DOHH2 (cell line): ENCODE data around the gene CYRIA.

ENCODE experiments used
- H3F3A ChIP-seq: fragments of 200-600 bp; sonication (generic), shearing (Covaris generic); 2 replicates; pipeline ENCODE4 v1.6.0; 2016; ENCODE audit warnings: antibody characterized with exemption, mild to moderate bottlenecking; ENCODE audit not compliant: control insufficient read depth, insufficient read depth
- H3K27ac ChIP-seq: fragments of 200-600 bp; sonication (generic); 2 replicates; pipeline ENCODE4 v1.5.1; 2014; ENCODE audit warnings: low read depth, mild to moderate bottlenecking, low read length, moderate library complexity
- H3K27me3 ChIP-seq: fragments of 200-600 bp; sonication (generic); 2 replicates; pipeline ENCODE4 v1.6.1; 2014; ENCODE audit warnings: mild to moderate bottlenecking, low read length, mixed read lengths; ENCODE audit not compliant: control insufficient read depth
- H3K36me3 ChIP-seq: fragments of 200-600 bp; sonication (generic); 2 replicates; pipeline ENCODE4 v1.6.1; 2014; ENCODE audit warnings: mild to moderate bottlenecking, low read length, moderate library complexity, mixed read lengths; ENCODE audit not compliant: control insufficient read depth
- H3K4me1 ChIP-seq: fragments of 200-600 bp; sonication (generic); 2 replicates; pipeline ENCODE4 v1.6.1; 2014; ENCODE audit warnings: mild to moderate bottlenecking, low read length, mixed read lengths; ENCODE audit not compliant: control insufficient read depth
- H3K4me2 ChIP-seq: fragments of 200-600 bp; sonication (generic); 2 replicates; pipeline ENCODE4 v1.6.0; 2014; ENCODE audit warnings: mild to moderate bottlenecking, low read length, moderate library complexity
- H3K4me3 ChIP-seq: fragments of 200-600 bp; sonication (generic); 2 replicates; pipeline ENCODE4 v1.5.1; 2014; ENCODE audit warnings: mild to moderate bottlenecking, low read length, mixed read lengths
- H3K79me2 ChIP-seq: fragments of 200-600 bp; sonication (generic); 2 replicates; pipeline ENCODE4 v1.6.1; 2014; ENCODE audit warnings: mild to moderate bottlenecking, low read length, mixed read lengths; ENCODE audit not compliant: control insufficient read depth
- H3K9me2 ChIP-seq: fragments of 200-600 bp; sonication (generic); replicated peaks from 2 replicates; pipeline ENCODE4 v1.6.1; 2014; ENCODE audit warnings: mild to moderate bottlenecking, low read length, mixed read lengths; ENCODE audit not compliant: control insufficient read depth
- H3K9me3 ChIP-seq: fragments of 200-600 bp; sonication (generic); 2 replicates; pipeline ENCODE4 v1.6.1; 2014; ENCODE audit warnings: antibody characterized with exemption, low read length, mixed read lengths; ENCODE audit not compliant: control insufficient read depth, insufficient read depth
- H4K20me1 ChIP-seq: fragments of 200-600 bp; sonication (generic); 2 replicates; pipeline ENCODE4 v1.6.0; 2014; ENCODE audit warnings: low read depth, mild to moderate bottlenecking, antibody characterized with exemption, low read length, moderate library complexity; ENCODE audit not compliant: control insufficient read depth, insufficient read depth
- CTCF ChIP-seq: fragments of 200-600 bp; sonication (generic); IDR thresholded peaks from one replicate; pipeline ENCODE4 v1.5.1; 2014; ENCODE audit warnings: antibody characterized with exemption, mild to moderate bottlenecking, low read depth, low read length; ENCODE audit not compliant: poor library complexity, severe bottlenecking
- EZH2phosphoT487 ChIP-seq: fragments of 200-600 bp; sonication (generic); IDR thresholded peaks from 2 replicates; pipeline ENCODE4 v1.6.1; 2017; ENCODE audit warnings: borderline replicate concordance, mild to moderate bottlenecking, antibody characterized with exemption, low read length, moderate library complexity, mixed read lengths

CYRIA gene

GRCh38 chr2:16623031-16623430 lies 42.6 kb downstream of the CYRIA start:
- Histone ChIP-seq H4K20me1 (no peaks in the 10 kb centered on the region), H3K27ac (peak overlapping the region; percentile 98)

GRCh38 chr2:16622399-16622968 lies 43.1 kb downstream of the CYRIA start:
- Histone ChIP-seq H4K20me1 (no peaks in the 10 kb centered on the region), H3F3A (peaks cover 32% of the 10 kb centered on the region), H3K27me3 (no peaks in the 10 kb centered on the region), H3K36me3 (peaks cover 54% of the 10 kb centered on the region), H3K4me1 (peaks cover 75% of the 10 kb centered on the region), H3K9me3 (no peaks in the 10 kb centered on the region), H3K4me2 (peak overlapping the region; percentile 97), H3K79me2 (peaks cover 24% of the 10 kb centered on the region), H3K4me3 (peak overlapping the region; percentile 80), H3K9me2 (no peaks in the 10 kb centered on the region), H3K27ac (peak overlapping the region; percentile 98)
- TF ChIP-seq CTCF = no peak
- TF ChIP-seq EZH2phosphoT487 = no peak

More at GRCh38 chr2:16623031-16623430, 42.6 kb downstream of the CYRIA start:
- peaks cover 28% of the 10 kb centered on the region for H3K79me2 ChIP-seq
- no peaks in the 10 kb centered on the region for H3K27me3 ChIP-seq
- H3K9me3 ChIP-seq = no peaks in the 10 kb centered on the region
- H3K4me2 ChIP-seq = peak overlapping the region; percentile 97
- no peaks in the 10 kb centered on the region for H3K9me2 ChIP-seq
- peak overlapping the region; percentile 80 for H3K4me3 ChIP-seq
- TF ChIP-seq CTCF = no peak
- TF ChIP-seq EZH2phosphoT487 = no peak
- peaks cover 60% of the 10 kb centered on the region for H3K36me3 ChIP-seq
- H3K4me1 ChIP-seq = peaks cover 75% of the 10 kb centered on the region
- H3F3A ChIP-seq = peaks cover 34% of the 10 kb centered on the region

GRCh38 chr2:16621316-16621715 lies 44.3 kb downstream of the CYRIA start:
- no peak overlapping the region for H3K27ac ChIP-seq
- peaks cover 72% of the 10 kb centered on the region for H3K4me1 ChIP-seq

More at GRCh38 chr2:16621316-16621715, 44.3 kb downstream of the CYRIA start:
- TF ChIP-seq EZH2phosphoT487 (no peak), CTCF (no peak)
- Histone ChIP-seq H3K9me2 (no peaks in the 10 kb centered on the region), H3F3A (peaks cover 24% of the 10 kb centered on the region), H3K27me3 (no peaks in the 10 kb centered on the region), H3K36me3 (peaks cover 55% of the 10 kb centered on the region), H4K20me1 (no peaks in the 10 kb centered on the region), H3K9me3 (no peaks in the 10 kb centered on the region), H3K4me3 (no peak overlapping the region), H3K4me2 (no peak overlapping the region), H3K79me2 (peaks cover 12% of the 10 kb centered on the region)
